Measurements from ENCODE around the gene SHANK2.

- TF ChIP-seq, protein P1, sequence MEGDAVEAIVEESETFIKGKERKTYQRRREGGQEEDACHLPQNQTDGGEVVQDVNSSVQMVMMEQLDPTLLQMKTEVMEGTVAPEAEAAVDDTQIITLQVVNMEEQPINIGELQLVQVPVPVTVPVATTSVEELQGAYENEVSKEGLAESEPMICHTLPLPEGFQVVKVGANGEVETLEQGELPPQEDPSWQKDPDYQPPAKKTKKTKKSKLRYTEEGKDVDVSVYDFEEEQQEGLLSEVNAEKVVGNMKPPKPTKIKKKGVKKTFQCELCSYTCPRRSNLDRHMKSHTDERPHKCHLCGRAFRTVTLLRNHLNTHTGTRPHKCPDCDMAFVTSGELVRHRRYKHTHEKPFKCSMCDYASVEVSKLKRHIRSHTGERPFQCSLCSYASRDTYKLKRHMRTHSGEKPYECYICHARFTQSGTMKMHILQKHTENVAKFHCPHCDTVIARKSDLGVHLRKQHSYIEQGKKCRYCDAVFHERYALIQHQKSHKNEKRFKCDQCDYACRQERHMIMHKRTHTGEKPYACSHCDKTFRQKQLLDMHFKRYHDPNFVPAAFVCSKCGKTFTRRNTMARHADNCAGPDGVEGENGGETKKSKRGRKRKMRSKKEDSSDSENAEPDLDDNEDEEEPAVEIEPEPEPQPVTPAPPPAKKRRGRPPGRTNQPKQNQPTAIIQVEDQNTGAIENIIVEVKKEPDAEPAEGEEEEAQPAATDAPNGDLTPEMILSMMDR (IDR thresholded peaks at IDR 0.05), result no peak
- no peak for TF ChIP-seq POLR2A (IDR thresholded peaks at IDR 0.05)
- TF ChIP-seq POLR2AphosphoS5 (IDR thresholded peaks at IDR 0.05), result no peak
Observed at GRCh38 chr11:71221201-71221600, 31.2 kb downstream of the SHANK2 start.

Measured in upper lobe of left lung (tissue), 4 donors.